ENCODE results near the gene UNC5CL. TPM values are rescaled to one million over a fixed set of nuclear protein-coding genes. Genes with fewer than 3 reads are reported as not detected.

The UNC5CL gene
- total RNA-seq, 2 experiments from 2014 or later = 1.8 to 1.9 TPM

- no peak for DNase-seq
- intact Hi-C loops (cut with DNase I, micrococcal nuclease) = no loop called here
- ATAC-seq = no peak
- Mint-ChIP-seq H3K4me1 (no peaks in the 10 kb centered on the region), H3K36me3 (ENCODE audit: low read depth) (no peaks in the 10 kb centered on the region), H3K27ac (no peak overlapping the region), H3K4me3 (no peak overlapping the region), H3K9me3 (ENCODE audit: low read depth) (no peaks in the 10 kb centered on the region), H3K27me3 (peaks cover 35% of the 10 kb centered on the region)
- ChIA-PET POLR2A (no interaction called here), CTCF (interaction anchor here (0.7 kb wide), 1 partner anchor 34 kb away, joined by 4 read pairs; no protein-coding TSS in a partner anchor)
Observed at GRCh38 chr6:40986364-40986763, 52.7 kb downstream of the UNC5CL start.

- no peak for DNase-seq
- H3K36me3 Mint-ChIP-seq (ENCODE audit: low read depth) = no peaks in the 10 kb centered on the region
- H3K27ac Mint-ChIP-seq = no peak overlapping the region
- no peaks in the 10 kb centered on the region for H3K4me1 Mint-ChIP-seq
- H3K27me3 Mint-ChIP-seq = peaks cover 32% of the 10 kb centered on the region
- ATAC-seq = no peak
- H3K4me3 Mint-ChIP-seq = no peak overlapping the region
- ChIA-PET CTCF (interaction anchor here (0.9 kb wide), 2 partner anchors 9 to 85 kb away, joined by 3 to 4 read pairs; no protein-coding TSS in a partner anchor), POLR2A (no interaction called here)
- intact Hi-C loops (cut with DNase I, micrococcal nuclease) = no loop called here
- no peaks in the 10 kb centered on the region for H3K9me3 Mint-ChIP-seq (ENCODE audit: low read depth)
Observed at GRCh38 chr6:40983752-40984151, 55.3 kb downstream of the UNC5CL start.

GRCh38 chr6:40982917-40983316, 56.1 kb downstream of the UNC5CL start:
- ATAC-seq = no peak
- Mint-ChIP-seq H3K27ac (no peak overlapping the region), H3K9me3 (ENCODE audit: low read depth) (no peaks in the 10 kb centered on the region), H3K4me3 (no peak overlapping the region), H3K27me3 (peaks cover 31% of the 10 kb centered on the region), H3K36me3 (ENCODE audit: low read depth) (no peaks in the 10 kb centered on the region), H3K4me1 (no peaks in the 10 kb centered on the region)
- CTCF ChIA-PET = interaction anchor here (0.9 kb wide), 1 partner anchor 86 kb away, joined by 3 read pairs; no protein-coding TSS in a partner anchor
- POLR2A ChIA-PET = no interaction called here
- DNase-seq = no peak
- intact Hi-C loops (cut with DNase I, micrococcal nuclease) = no loop called here

- no peak for ATAC-seq
Observed at GRCh38 chr6:40978687-40979289, 60.2 kb downstream of the UNC5CL start.

GRCh38 chr6:40977695-40978094, 61.3 kb downstream of the UNC5CL start:
- ATAC-seq (no peak), DNase-seq (no peak)
- Mint-ChIP-seq H3K27me3 (peaks cover 53% of the 10 kb centered on the region), H3K4me1 (no peaks in the 10 kb centered on the region), H3K4me3 (no peak overlapping the region), H3K27ac (no peak overlapping the region), H3K36me3 (ENCODE audit: low read depth) (no peaks in the 10 kb centered on the region), H3K9me3 (ENCODE audit: low read depth) (peaks cover 3% of the 10 kb centered on the region)
- POLR2A ChIA-PET = no interaction called here
- intact Hi-C loops (cut with DNase I, micrococcal nuclease) = no loop called here
- CTCF ChIA-PET = interaction anchor here (1.1 to 1.2 kb wide), 2 partner anchors 10 to 27 kb away, joined by 3 to 4 read pairs; no protein-coding TSS in a partner anchor

More at GRCh38 chr6:40978687-40979289, 60.2 kb downstream of the UNC5CL start:
- intact Hi-C loops (cut with DNase I, micrococcal nuclease) = no loop called here
- H3K4me1 Mint-ChIP-seq = no peaks in the 10 kb centered on the region
- CTCF ChIA-PET = no interaction called here
- no peaks in the 10 kb centered on the region for H3K36me3 Mint-ChIP-seq (ENCODE audit: low read depth)
- POLR2A ChIA-PET = no interaction called here
- no peaks in the 10 kb centered on the region for H3K9me3 Mint-ChIP-seq (ENCODE audit: low read depth)
- no peak overlapping the region for H3K27ac Mint-ChIP-seq
- DNase-seq = no peak
- peaks cover 55% of the 10 kb centered on the region for H3K27me3 Mint-ChIP-seq
- no peak overlapping the region for H3K4me3 Mint-ChIP-seq

GRCh38 chr6:40977085-40977484, 61.9 kb downstream of the UNC5CL start:
- Mint-ChIP-seq H3K4me1 (no peaks in the 10 kb centered on the region), H3K27me3 (peaks cover 55% of the 10 kb centered on the region), H3K36me3 (ENCODE audit: low read depth) (no peaks in the 10 kb centered on the region), H3K9me3 (ENCODE audit: low read depth) (peaks cover 8% of the 10 kb centered on the region), H3K4me3 (no peak overlapping the region), H3K27ac (no peak overlapping the region)
- ATAC-seq = no peak
- ChIA-PET CTCF (interaction anchor here (1.1 to 1.2 kb wide), 2 partner anchors 10 to 28 kb away, joined by 3 to 4 read pairs; no protein-coding TSS in a partner anchor), POLR2A (no interaction called here)
- intact Hi-C loops (cut with DNase I, micrococcal nuclease) = no loop called here
- DNase-seq = no peak

Other genes with a start within 250 kb of the UNC5CL start
- not detected for gene TSPO2, start 3.2 kb upstream of the UNC5CL start, total RNA-seq
- gene APOBEC2, start 14.0 kb upstream of the UNC5CL start, total RNA-seq = not detected
- gene OARD1, start 33.1 kb upstream of the UNC5CL start, total RNA-seq = 10 to 100 TPM; 35.3 to 45.1 TPM
- 10 to 100 TPM; 31.5 to 38.2 TPM for gene NFYA, start 33.8 kb upstream of the UNC5CL start, total RNA-seq
- not detected for gene TREML1, start 115.1 kb upstream of the UNC5CL start, total RNA-seq
- gene TREM2, start 123.9 kb upstream of the UNC5CL start, total RNA-seq = not detected
- 1 to 10 TPM; 7.1 to 8.2 TPM for gene TREML2, start 161.9 kb upstream of the UNC5CL start, total RNA-seq
- gene TREML4, start 189.1 kb upstream of the UNC5CL start, total RNA-seq = not detected
- gene TREM1, start 247.5 kb upstream of the UNC5CL start, total RNA-seq = under 1 TPM; 0.62 to 0.86 TPM

Data from activated CD4-positive, alpha-beta T cell treated with anti-CD3 and anti-CD28 coated beads for 36 hours (primary cell).